WTC11 (cell line): Measurements from ENCODE around the gene GCSH. TPM values are rescaled to one million over a fixed set of nuclear protein-coding genes. Genes with fewer than 3 reads are reported as not detected.

Experiments used
- ATAC-seq: fragments of 200-7000 bp; cut with Tn5 transposase; 2 replicates; pipeline ENCODE4 v1.10.0; 2021; ENCODE audit warnings: mild to moderate bottlenecking, moderate library complexity
- CTCF ChIA-PET: fragments of 300-600 bp; sonication (Branson Sonifier 250); formaldehyde crosslinking; loops from one replicate; lab custom pipeline; 2021; ENCODE audit warnings: antibody characterized with exemption; lab: Charles Lee
- POLR2A ChIA-PET: fragments of 350-600 bp; sonication (Branson Sonifier 250); formaldehyde crosslinking; loops from one replicate; lab custom pipeline; 2021; ENCODE audit warnings: antibody characterized with exemption; lab: Charles Lee
- DNase-seq: peaks from one replicate; pipeline ENCODE4 v3.0.0; 2021; ENCODE audit warnings: low spot score
- H3K27ac Mint-ChIP-seq: 2 replicates; pipeline ENCODE4 v1.8.0; 2021; ENCODE audit warnings: mixed read lengths
- H3K27me3 Mint-ChIP-seq: 2 replicates; pipeline ENCODE4 v1.8.0; 2021; ENCODE audit warnings: low read depth, mild to moderate bottlenecking, moderate library complexity, mixed read lengths
- H3K36me3 Mint-ChIP-seq: 2 replicates; pipeline ENCODE4 v1.8.0; 2021; ENCODE audit warnings: mixed read lengths
- H3K4me1 Mint-ChIP-seq: 2 replicates; pipeline ENCODE4 v1.8.0; 2022; ENCODE audit warnings: mixed read lengths
- H3K4me3 Mint-ChIP-seq: 2 replicates; pipeline ENCODE4 v1.8.0; 2021; ENCODE audit warnings: mild to moderate bottlenecking, moderate library complexity, mixed read lengths
- H3K9me3 Mint-ChIP-seq: 2 replicates; pipeline ENCODE4 v1.8.0; 2021; ENCODE audit warnings: mixed read lengths
- ATF2 ChIP-seq: sonication (generic); formaldehyde crosslinking; IDR thresholded peaks from 2 replicates; pipeline ENCODE4 v1.8.1; 2022; ENCODE audit warnings: low read depth, missing genetic modification reagents, borderline replicate concordance
- E2F1 ChIP-seq: sonication (generic); formaldehyde crosslinking; IDR thresholded peaks from 2 replicates; pipeline ENCODE4 v1.8.0; 2022; ENCODE audit warnings: mild to moderate bottlenecking, missing genetic modification reagents
- ETV6 ChIP-seq: sonication (generic); formaldehyde crosslinking; IDR thresholded peaks from 2 replicates; pipeline ENCODE4 v1.8.1; 2022; ENCODE audit warnings: mild to moderate bottlenecking, missing genetic modification reagents
- GRHL2 ChIP-seq: fragments of 250-450 bp; sonication (Bioruptor Pico); IDR thresholded peaks from 2 replicates; pipeline ENCODE4 v1.8.0; 2022; ENCODE audit warnings: mild to moderate bottlenecking, moderate library complexity; ENCODE audit not compliant: insufficient replicate concordance, severe bottlenecking
- MLX ChIP-seq: sonication (generic); formaldehyde crosslinking; IDR thresholded peaks from 2 replicates; pipeline ENCODE4 v1.8.1; 2023; ENCODE audit warnings: mild to moderate bottlenecking, missing genetic modification reagents, moderate library complexity
- NR1H2 ChIP-seq: sonication (generic); formaldehyde crosslinking; IDR thresholded peaks from 2 replicates; pipeline ENCODE4 v1.9.0; 2021; ENCODE audit warnings: mild to moderate bottlenecking, moderate library complexity, missing genetic modification reagents
- NR3C1 ChIP-seq: sonication (generic); formaldehyde crosslinking; conservative IDR thresholded peaks from 2 replicates; pipeline ENCODE4 v1.8.1; 2023; ENCODE audit warnings: low read depth, mild to moderate bottlenecking, missing genetic modification reagents
- PRRX2 ChIP-seq: fragments of 250-450 bp; sonication (Bioruptor Pico); IDR thresholded peaks from 2 replicates; pipeline ENCODE4 v1.8.0; 2021; ENCODE audit warnings: mild to moderate bottlenecking
- RELA ChIP-seq: sonication (generic); formaldehyde crosslinking; IDR thresholded peaks from 2 replicates; pipeline ENCODE4 v1.8.1; 2022; ENCODE audit warnings: missing genetic modification reagents, mild to moderate bottlenecking, borderline replicate concordance
- SMAD4 ChIP-seq: sonication (generic); formaldehyde crosslinking; IDR thresholded peaks from 2 replicates; pipeline ENCODE4 v1.8.0; 2022; ENCODE audit warnings: mild to moderate bottlenecking, missing genetic modification reagents
- USF2 ChIP-seq: sonication (generic); formaldehyde crosslinking; IDR thresholded peaks from 2 replicates; pipeline ENCODE4 v1.8.1; 2023; ENCODE audit warnings: mild to moderate bottlenecking, missing genetic modification reagents, moderate library complexity
- ZNF232 ChIP-seq: sonication (generic); formaldehyde crosslinking; IDR thresholded peaks from 2 replicates; pipeline ENCODE4 v1.8.0; 2022; ENCODE audit warnings: mild to moderate bottlenecking, missing genetic modification reagents
- ZNF532 ChIP-seq: fragments of 250-450 bp; sonication (Bioruptor Pico); IDR thresholded peaks from 2 replicates; pipeline ENCODE4 v1.9.0; 2021; ENCODE audit warnings: mild to moderate bottlenecking, borderline replicate concordance
- total RNA-seq: library from RNA; stranded (reverse); gene quantifications from 3 replicates; pipeline ENCODE4 v1.2.3, GENCODE V29; 2021

Gene GCSH
- total RNA-seq, 1 experiment from 2014 or later = 95.9 TPM

GRCh38 chr16:81138831-81139557, 42.8 kb upstream of the GCSH start:
- Mint-ChIP-seq H3K4me3 (no peak overlapping the region), H3K36me3 (no peaks in the 10 kb centered on the region), H3K27ac (no peak overlapping the region), H3K27me3 (no peaks in the 10 kb centered on the region), H3K9me3 (no peaks in the 10 kb centered on the region), H3K4me1 (peaks cover 20% of the 10 kb centered on the region)
- ChIA-PET CTCF (interaction anchor here (0.7 to 1.1 kb wide), 3 partner anchors 15 to 1723 kb away, joined by 3 to 4 read pairs (median 3); no protein-coding TSS in a partner anchor), POLR2A (interaction anchor here (0.6 to 0.7 kb wide), 2 partner anchors 305 to 701 kb away, joined by 4 read pairs; no protein-coding TSS in a partner anchor)
- ATAC-seq (no peak), DNase-seq (no peak)
- no peak for TF ChIP-seq ATF2 (CRISPR knock-in tag)
- no peak for TF ChIP-seq E2F1

- ChIA-PET CTCF (interaction anchor here (0.7 to 1.1 kb wide), 2 partner anchors 177 to 189 kb away, joined by 3 read pairs; partner anchors contain the start of gene GAN), POLR2A (interaction anchor here (0.5 kb wide), 1 partner anchor 486 kb away, joined by 3 read pairs; no protein-coding TSS in a partner anchor)
- H3K9me3 Mint-ChIP-seq = no peaks in the 10 kb centered on the region
These were observed 41.6 kb upstream of the GCSH start for GRCh38 chr16:81137754-81138153.

GRCh38 chr16:81136390-81137335, 40.5 kb upstream of the GCSH start:
- H3K4me3 Mint-ChIP-seq = no peak overlapping the region
- DNase-seq (no peak), ATAC-seq (no peak)
- H3K36me3 Mint-ChIP-seq = no peaks in the 10 kb centered on the region
- ChIA-PET CTCF (interaction anchor here (1.1 kb wide), 1 partner anchor 188 kb away, joined by 3 read pairs; no protein-coding TSS in a partner anchor), POLR2A (no interaction called here)
- H3K27ac Mint-ChIP-seq = no peak overlapping the region
- peaks cover 15% of the 10 kb centered on the region for H3K4me1 Mint-ChIP-seq
- no peaks in the 10 kb centered on the region for H3K9me3 Mint-ChIP-seq
- no peaks in the 10 kb centered on the region for H3K27me3 Mint-ChIP-seq
- TF ChIP-seq ZNF532 (CRISPR knock-in tag) (no peak), SMAD4 (CRISPR knock-in tag) (no peak), ETV6 (CRISPR knock-in tag) (no peak), NR3C1 (CRISPR knock-in tag) (no peak), GRHL2 (CRISPR knock-in tag) (no peak), PRRX2 (no peak), NR1H2 (no peak), RELA (no peak), ZNF232 (CRISPR knock-in tag) (no peak), MLX (CRISPR knock-in tag) (no peak)

More at GRCh38 chr16:81137754-81138153, 41.6 kb upstream of the GCSH start:
- Mint-ChIP-seq H3K27me3 (no peaks in the 10 kb centered on the region), H3K27ac (no peak overlapping the region), H3K36me3 (no peaks in the 10 kb centered on the region), H3K4me3 (no peak overlapping the region), H3K4me1 (peaks cover 15% of the 10 kb centered on the region)
- ATAC-seq = no peak
- peak; percentile 25; the same call in 1 of the 2 replicates for TF ChIP-seq USF2
- TF ChIP-seq E2F1 = no peak
- no peak for DNase-seq
